GM23338 (cell line): Measurements from ENCODE around the gene RABL6. TPM values are rescaled to one million over a fixed set of nuclear protein-coding genes. Genes with fewer than 3 reads are reported as not detected.

ENCODE experiments used
- ATAC-seq: fragments of 200-7000 bp; cut with Tn5 transposase; 3 replicates; pipeline ENCODE4 v1.9.1; 2020
- DNase-seq: peaks from one replicate; pipeline ENCODE4 v3.0.0-alpha.2; 2015; ENCODE audit warnings: low spot score
- H2AFZ ChIP-seq: fragments of 200-600 bp; sonication (generic); 2 replicates; pipeline ENCODE4 v1.8.0; 2016; ENCODE audit warnings: antibody characterized with exemption, mild to moderate bottlenecking, moderate library complexity
- H3F3A ChIP-seq: fragments of 200-600 bp; sonication (generic); replicated peaks from 2 replicates; pipeline ENCODE4 v1.8.0; 2017; ENCODE audit warnings: antibody characterized with exemption, mixed run types, low read depth
- H3K27ac ChIP-seq: fragments of 200-600 bp; sonication (generic); 2 replicates; pipeline ENCODE4 v1.6.1; 2016; ENCODE audit warnings: low read depth
- H3K27me3 ChIP-seq: fragments of 200-600 bp; sonication (generic); 2 replicates; pipeline ENCODE4 v1.8.0; 2016; ENCODE audit warnings: mild to moderate bottlenecking, mixed run types, moderate library complexity; ENCODE audit not compliant: insufficient read depth
- H3K36me3 ChIP-seq: fragments of 200-600 bp; sonication (generic); 2 replicates; pipeline ENCODE4 v1.8.0; 2016; ENCODE audit warnings: mild to moderate bottlenecking; ENCODE audit not compliant: insufficient read depth
- H3K4me1 ChIP-seq: fragments of 200-600 bp; sonication (generic); 2 replicates; pipeline ENCODE4 v1.8.0; 2016; ENCODE audit warnings: mild to moderate bottlenecking, moderate library complexity; ENCODE audit not compliant: insufficient read depth
- H3K4me2 ChIP-seq: fragments of 200-600 bp; sonication (generic); 2 replicates; pipeline ENCODE4 v1.7.1; 2017; ENCODE audit warnings: mixed run types
- H3K4me3 ChIP-seq: fragments of 200-600 bp; sonication (generic); 2 replicates; pipeline ENCODE4 v1.6.1; 2016; ENCODE audit warnings: mixed run types
- H3K79me2 ChIP-seq: fragments of 200-600 bp; sonication (generic); replicated peaks from 2 replicates; pipeline ENCODE4 v1.8.0; 2017; ENCODE audit warnings: mild to moderate bottlenecking; ENCODE audit not compliant: insufficient read depth
- H3K9me2 ChIP-seq: fragments of 200-600 bp; sonication (generic); 2 replicates; pipeline ENCODE4 v1.8.0; 2017; ENCODE audit not compliant: insufficient read depth
- H4K20me1 ChIP-seq: fragments of 200-600 bp; sonication (generic); replicated peaks from 2 replicates; pipeline ENCODE4 v1.8.0; 2017; ENCODE audit warnings: mild to moderate bottlenecking; ENCODE audit not compliant: insufficient read depth
- H3K27ac Mint-ChIP-seq: 2 replicates; pipeline ENCODE4 v1.8.0; 2020; ENCODE audit warnings: inconsistent platforms, mild to moderate bottlenecking, moderate library complexity, mixed read lengths
- H3K27me3 Mint-ChIP-seq: 3 replicates; pipeline ENCODE4 v1.8.0; 2022; ENCODE audit warnings: low read depth, mild to moderate bottlenecking, moderate library complexity, mixed read lengths, inconsistent platforms; ENCODE audit not compliant: insufficient read depth, poor library complexity
- H3K36me3 Mint-ChIP-seq: 3 replicates; pipeline ENCODE4 v1.8.0; 2021; ENCODE audit warnings: low read depth, mild to moderate bottlenecking, inconsistent platforms, moderate library complexity, mixed read lengths
- H3K4me1 Mint-ChIP-seq: 3 replicates; pipeline ENCODE4 v1.8.0; 2020; ENCODE audit warnings: mild to moderate bottlenecking, inconsistent platforms, mixed read lengths
- H3K4me3 Mint-ChIP-seq: 3 replicates; pipeline ENCODE4 v1.8.0; 2021; ENCODE audit warnings: moderate library complexity, mild to moderate bottlenecking, inconsistent platforms, mixed read lengths
- H3K9me3 Mint-ChIP-seq: 3 replicates; pipeline ENCODE4 v1.8.0; 2020; ENCODE audit warnings: moderate library complexity, mild to moderate bottlenecking, inconsistent platforms, mixed read lengths
- CREB1 ChIP-seq: fragments of 250-450 bp; sonication (Bioruptor Pico); IDR thresholded peaks from 2 replicates; pipeline ENCODE4 v1.5.0; 2020; ENCODE audit warnings: low read depth, mild to moderate bottlenecking, moderate library complexity
- CTCF ChIP-seq, 2 experiments: fragments of 200-600 bp in 1 of 2; sonication (generic) in 1 of 2; conservative IDR thresholded peaks; 2 replicates each; pipeline versions ENCODE4 v1.5.1 to v1.6.1; 2016 to 2017; ENCODE audit warnings: antibody characterized with exemption in 2 of 2, low read depth in 2 of 2, mild to moderate bottlenecking in 2 of 2, moderate library complexity in 1 of 2
- EZH2 ChIP-seq: fragments of 200-600 bp; sonication (generic); IDR thresholded peaks from one replicate; pipeline ENCODE4 v1.8.0; 2017; ENCODE audit warnings: antibody characterized with exemption, mild to moderate bottlenecking, low read depth; ENCODE audit not compliant: unreplicated experiment
- EZH2phosphoT487 ChIP-seq: fragments of 200-600 bp; sonication (generic); IDR thresholded peaks from one replicate; pipeline ENCODE4 v1.8.1; 2018; ENCODE audit warnings: antibody characterized with exemption; ENCODE audit not compliant: unreplicated experiment
- JUNB ChIP-seq: IDR thresholded peaks from one replicate; pipeline ENCODE4 v1.6.1; 2016; ENCODE audit warnings: antibody characterized with exemption; ENCODE audit not compliant: unreplicated experiment
- NANOG ChIP-seq: IDR thresholded peaks from 2 replicates; pipeline ENCODE4 v1.6.1; 2016; ENCODE audit warnings: antibody characterized with exemption, borderline replicate concordance
- POLR2AphosphoS5 ChIP-seq: IDR thresholded peaks from 2 replicates; pipeline ENCODE4 v1.6.1; 2016; ENCODE audit warnings: antibody characterized with exemption, low read depth
- REST ChIP-seq: IDR thresholded peaks from one replicate; pipeline ENCODE4 v1.6.1; 2018; ENCODE audit warnings: antibody characterized with exemption; ENCODE audit not compliant: unreplicated experiment
- STAT1 ChIP-seq: IDR thresholded peaks from one replicate; pipeline ENCODE4 v1.6.1; 2016; ENCODE audit warnings: antibody characterized with exemption; ENCODE audit not compliant: unreplicated experiment
- ZNF114 ChIP-seq: fragments of 250-450 bp; sonication (Bioruptor Pico); IDR thresholded peaks from 2 replicates; pipeline ENCODE4 v1.5.0; 2020; ENCODE audit warnings: mild to moderate bottlenecking, moderate library complexity
- ZNF331 ChIP-seq: fragments of 250-450 bp; sonication (Bioruptor Pico); IDR thresholded peaks from 2 replicates; pipeline ENCODE4 v1.5.0; 2020; ENCODE audit warnings: low read depth, mild to moderate bottlenecking, moderate library complexity
- polyA plus RNA-seq: library from polyadenylated mRNA; unstranded; fragments of >200 nt; fragmentation: Nextera tagmentation; extraction: Ambion mirVana; gene quantifications from 2 replicates; pipeline ENCODE4 v1.2.1, GENCODE V29; 2016
- total RNA-seq: library from RNA; depleted of rRNA; stranded (reverse); fragments of >200 nt; shearing (Covaris generic); gene quantifications from 2 replicates; pipeline ENCODE4 v1.2.3, GENCODE V29; 2014
- TF ChIP-seq, protein P1 (sequence below): IDR thresholded peaks from 2 replicates; pipeline ENCODE4 v1.6.1; 2016; ENCODE audit warnings: antibody characterized with exemption
- TF ChIP-seq, protein P2 (sequence below): fragments of 250-450 bp; sonication (Bioruptor Pico); IDR thresholded peaks from 2 replicates; pipeline ENCODE4 v1.5.0; 2020; ENCODE audit warnings: mild to moderate bottlenecking, moderate library complexity

RABL6 gene
- total and polyA plus RNA-seq, 2 experiments from 2014 or later = 59.1 to 127 TPM

DNA sequence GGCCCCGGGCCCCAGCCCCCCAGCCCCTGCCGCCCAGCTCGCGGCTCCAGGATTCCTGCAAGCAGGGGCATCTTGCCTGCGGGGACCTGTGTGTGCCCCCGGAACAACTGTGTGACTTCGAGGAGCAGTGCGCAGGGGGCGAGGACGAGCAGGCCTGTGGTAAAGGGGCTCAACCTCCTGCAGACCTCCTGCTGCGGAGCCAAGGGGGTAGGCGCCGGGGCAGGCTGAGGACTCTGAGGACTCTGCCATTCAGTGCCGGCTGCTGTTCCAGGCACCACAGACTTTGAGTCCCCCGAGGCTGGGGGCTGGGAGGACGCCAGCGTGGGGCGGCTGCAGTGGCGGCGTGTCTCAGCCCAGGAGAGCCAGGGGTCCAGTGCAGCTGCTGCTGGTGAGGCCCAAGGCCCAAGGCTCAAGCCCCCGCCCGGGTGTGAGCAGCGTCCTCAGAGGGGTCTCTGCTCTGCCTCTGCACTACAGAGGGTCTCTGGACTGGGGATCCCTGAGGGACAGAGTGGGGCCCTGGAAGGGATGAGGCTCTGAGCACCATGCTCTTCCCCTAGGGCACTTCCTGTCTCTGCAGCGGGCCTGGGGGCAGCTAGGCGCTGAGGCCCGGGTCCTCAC is 47.8 kb downstream of the RABL6 start:
- Histone ChIP-seq H3K27me3 (no peaks in the 10 kb centered on the region), H4K20me1 (no peaks in the 10 kb centered on the region), H3K9me2 (no peaks in the 10 kb centered on the region), H3K4me1 (no peaks in the 10 kb centered on the region), H2AFZ (no peak overlapping the region), H3K79me2 (no peaks in the 10 kb centered on the region), H3K4me2 (no peak overlapping the region), H3F3A (no peaks in the 10 kb centered on the region), H3K36me3 (no peaks in the 10 kb centered on the region; the same call in 1 of the 2 replicates), H3K4me3 (no peak overlapping the region), H3K27ac (no peak overlapping the region)
- Mint-ChIP-seq H3K4me1 (no peaks in the 10 kb centered on the region), H3K27ac (no peak overlapping the region), H3K36me3 (peaks cover 3% of the 10 kb centered on the region; the same call in 2 of the 3 replicates), H3K9me3 (no peaks in the 10 kb centered on the region), H3K27me3 (peaks cover 2% of the 10 kb centered on the region), H3K4me3 (no peak overlapping the region)
- TF ChIP-seq, protein P1, sequence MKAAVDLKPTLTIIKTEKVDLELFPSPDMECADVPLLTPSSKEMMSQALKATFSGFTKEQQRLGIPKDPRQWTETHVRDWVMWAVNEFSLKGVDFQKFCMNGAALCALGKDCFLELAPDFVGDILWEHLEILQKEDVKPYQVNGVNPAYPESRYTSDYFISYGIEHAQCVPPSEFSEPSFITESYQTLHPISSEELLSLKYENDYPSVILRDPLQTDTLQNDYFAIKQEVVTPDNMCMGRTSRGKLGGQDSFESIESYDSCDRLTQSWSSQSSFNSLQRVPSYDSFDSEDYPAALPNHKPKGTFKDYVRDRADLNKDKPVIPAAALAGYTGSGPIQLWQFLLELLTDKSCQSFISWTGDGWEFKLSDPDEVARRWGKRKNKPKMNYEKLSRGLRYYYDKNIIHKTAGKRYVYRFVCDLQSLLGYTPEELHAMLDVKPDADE = no peak
- TF ChIP-seq, protein P2, sequence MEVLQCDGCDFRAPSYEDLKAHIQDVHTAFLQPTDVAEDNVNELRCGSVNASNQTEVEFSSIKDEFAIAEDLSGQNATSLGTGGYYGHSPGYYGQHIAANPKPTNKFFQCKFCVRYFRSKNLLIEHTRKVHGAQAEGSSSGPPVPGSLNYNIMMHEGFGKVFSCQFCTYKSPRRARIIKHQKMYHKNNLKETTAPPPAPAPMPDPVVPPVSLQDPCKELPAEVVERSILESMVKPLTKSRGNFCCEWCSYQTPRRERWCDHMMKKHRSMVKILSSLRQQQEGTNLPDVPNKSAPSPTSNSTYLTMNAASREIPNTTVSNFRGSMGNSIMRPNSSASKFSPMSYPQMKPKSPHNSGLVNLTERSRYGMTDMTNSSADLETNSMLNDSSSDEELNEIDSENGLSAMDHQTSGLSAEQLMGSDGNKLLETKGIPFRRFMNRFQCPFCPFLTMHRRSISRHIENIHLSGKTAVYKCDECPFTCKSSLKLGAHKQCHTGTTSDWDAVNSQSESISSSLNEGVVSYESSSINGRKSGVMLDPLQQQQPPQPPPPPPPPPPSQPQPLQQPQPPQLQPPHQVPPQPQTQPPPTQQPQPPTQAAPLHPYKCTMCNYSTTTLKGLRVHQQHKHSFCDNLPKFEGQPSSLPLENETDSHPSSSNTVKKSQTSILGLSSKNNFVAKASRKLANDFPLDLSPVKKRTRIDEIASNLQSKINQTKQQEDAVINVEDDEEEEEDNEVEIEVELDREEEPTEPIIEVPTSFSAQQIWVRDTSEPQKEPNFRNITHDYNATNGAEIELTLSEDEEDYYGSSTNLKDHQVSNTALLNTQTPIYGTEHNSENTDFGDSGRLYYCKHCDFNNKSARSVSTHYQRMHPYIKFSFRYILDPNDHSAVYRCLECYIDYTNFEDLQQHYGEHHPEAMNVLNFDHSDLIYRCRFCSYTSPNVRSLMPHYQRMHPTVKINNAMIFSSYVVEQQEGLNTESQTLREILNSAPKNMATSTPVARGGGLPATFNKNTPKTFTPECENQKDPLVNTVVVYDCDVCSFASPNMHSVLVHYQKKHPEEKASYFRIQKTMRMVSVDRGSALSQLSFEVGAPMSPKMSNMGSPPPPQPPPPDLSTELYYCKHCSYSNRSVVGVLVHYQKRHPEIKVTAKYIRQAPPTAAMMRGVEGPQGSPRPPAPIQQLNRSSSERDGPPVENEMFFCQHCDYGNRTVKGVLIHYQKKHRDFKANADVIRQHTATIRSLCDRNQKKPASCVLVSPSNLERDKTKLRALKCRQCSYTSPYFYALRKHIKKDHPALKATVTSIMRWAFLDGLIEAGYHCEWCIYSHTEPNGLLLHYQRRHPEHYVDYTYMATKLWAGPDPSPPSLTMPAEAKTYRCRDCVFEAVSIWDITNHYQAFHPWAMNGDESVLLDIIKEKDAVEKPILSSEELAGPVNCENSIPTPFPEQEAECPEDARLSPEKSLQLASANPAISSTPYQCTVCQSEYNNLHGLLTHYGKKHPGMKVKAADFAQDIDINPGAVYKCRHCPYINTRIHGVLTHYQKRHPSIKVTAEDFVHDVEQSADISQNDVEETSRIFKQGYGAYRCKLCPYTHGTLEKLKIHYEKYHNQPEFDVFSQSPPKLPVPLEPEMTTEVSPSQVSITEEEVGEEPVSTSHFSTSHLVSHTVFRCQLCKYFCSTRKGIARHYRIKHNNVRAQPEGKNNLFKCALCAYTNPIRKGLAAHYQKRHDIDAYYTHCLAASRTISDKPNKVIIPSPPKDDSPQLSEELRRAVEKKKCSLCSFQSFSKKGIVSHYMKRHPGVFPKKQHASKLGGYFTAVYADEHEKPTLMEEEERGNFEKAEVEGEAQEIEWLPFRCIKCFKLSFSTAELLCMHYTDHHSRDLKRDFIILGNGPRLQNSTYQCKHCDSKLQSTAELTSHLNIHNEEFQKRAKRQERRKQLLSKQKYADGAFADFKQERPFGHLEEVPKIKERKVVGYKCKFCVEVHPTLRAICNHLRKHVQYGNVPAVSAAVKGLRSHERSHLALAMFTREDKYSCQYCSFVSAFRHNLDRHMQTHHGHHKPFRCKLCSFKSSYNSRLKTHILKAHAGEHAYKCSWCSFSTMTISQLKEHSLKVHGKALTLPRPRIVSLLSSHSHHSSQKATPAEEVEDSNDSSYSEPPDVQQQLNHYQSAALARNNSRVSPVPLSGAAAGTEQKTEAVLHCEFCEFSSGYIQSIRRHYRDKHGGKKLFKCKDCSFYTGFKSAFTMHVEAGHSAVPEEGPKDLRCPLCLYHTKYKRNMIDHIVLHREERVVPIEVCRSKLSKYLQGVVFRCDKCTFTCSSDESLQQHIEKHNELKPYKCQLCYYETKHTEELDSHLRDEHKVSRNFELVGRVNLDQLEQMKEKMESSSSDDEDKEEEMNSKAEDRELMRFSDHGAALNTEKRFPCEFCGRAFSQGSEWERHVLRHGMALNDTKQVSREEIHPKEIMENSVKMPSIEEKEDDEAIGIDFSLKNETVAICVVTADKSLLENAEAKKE (CRISPR knock-in tag) = no peak
- TF ChIP-seq EZH2phosphoT487 = no peak
- no peak for TF ChIP-seq EZH2
- TF ChIP-seq ZNF331 (CRISPR knock-in tag) = no peak
- no peak for TF ChIP-seq POLR2AphosphoS5
- TF ChIP-seq JUNB = no peak
- TF ChIP-seq STAT1 = no peak
- TF ChIP-seq NANOG = no peak
- no peak for TF ChIP-seq ZNF114
- TF ChIP-seq CREB1 (CRISPR knock-in tag) = no peak
- no peak for TF ChIP-seq REST
- no peak for TF ChIP-seq CTCF (conservative IDR thresholded peaks at IDR 0.05; ENCODE audit: low read depth in 2 of 2)
- DNase-seq (no peak), ATAC-seq (no peak)
